Measurements from ENCODE around the gene GFAP.

GRCh38 chr17:44913676-44914075 is 1.6 kb downstream of the GFAP start:
- TF ChIP-seq POLR2A (IDR thresholded peaks at IDR 0.05) (no peak), CTCF (IDR thresholded peaks at IDR 0.05) (no peak)
